Femur (tissue), 1 donor: ENCODE measurements around the gene RIC1.
"Not testable (repeated sequence)": the region's sequence is repeated elsewhere in the genome, so short reads cannot be mapped to it uniquely, and the experiment has no call there.

ENCODE experiments used
- DNase-seq: peaks from one replicate; pipeline ENCODE4 v3.0.0-alpha.2; 2017

RIC1 gene

GRCh38 chr9:5790923-5791322, 162.0 kb downstream of the RIC1 start:
- DNase-seq = no peak

DNA sequence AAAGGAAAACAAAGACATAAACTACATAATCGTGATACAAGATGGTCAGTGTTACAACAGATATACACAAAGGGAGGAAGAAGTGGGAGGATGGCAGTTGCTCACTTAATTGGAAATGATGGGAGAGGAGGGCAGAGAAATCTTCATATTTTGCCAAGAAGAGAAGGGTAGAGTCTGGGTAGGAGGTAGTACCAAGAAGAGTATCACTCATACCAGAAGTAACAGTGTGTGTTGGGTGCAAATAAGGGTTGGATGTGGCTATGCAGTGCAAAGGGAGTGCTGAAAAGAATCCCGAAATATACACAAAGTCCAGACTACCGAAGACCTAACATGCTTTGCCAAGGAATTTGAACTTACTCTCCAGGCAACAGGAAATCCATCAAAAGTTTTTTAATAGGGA, 163.0 kb downstream of the RIC1 start:
- DNase-seq = no peak

GRCh38 chr9:5793812-5794211, 164.9 kb downstream of the RIC1 start:
- no peak for DNase-seq

GRCh38 chr9:5796298-5796697, 167.4 kb downstream of the RIC1 start:
- no peak for DNase-seq

DNA sequence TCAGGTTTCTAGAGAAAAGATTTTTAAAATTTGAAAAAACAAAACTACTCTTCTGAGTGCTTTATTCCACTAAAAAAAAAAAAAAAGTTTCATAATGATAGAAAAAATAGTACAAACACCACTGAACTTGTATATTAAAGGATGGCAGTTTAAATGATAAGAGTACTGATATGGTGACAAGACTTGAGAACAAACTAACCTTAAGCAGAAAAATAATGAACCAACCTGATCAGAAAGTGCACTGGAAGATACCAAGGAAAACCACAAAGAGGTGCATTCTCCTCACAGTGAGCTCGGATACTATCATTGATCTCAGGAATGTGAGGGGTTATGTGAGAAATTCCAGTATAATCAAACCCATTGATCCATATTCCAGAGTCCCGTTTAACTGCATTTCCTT, 169.7 kb downstream of the RIC1 start:
- DNase-seq = no peak

GRCh38 chr9:5799314-5799713, 170.4 kb downstream of the RIC1 start:
- DNase-seq = no peak

GRCh38 chr9:5800378-5800777, 171.5 kb downstream of the RIC1 start:
- not testable (repeated sequence) for DNase-seq

GRCh38 chr9:5800969-5801738, 172.2 kb downstream of the RIC1 start:
- DNase-seq = no peak

GRCh38 chr9:5801739-5802113, 172.8 kb downstream of the RIC1 start:
- no peak for DNase-seq

DNA sequence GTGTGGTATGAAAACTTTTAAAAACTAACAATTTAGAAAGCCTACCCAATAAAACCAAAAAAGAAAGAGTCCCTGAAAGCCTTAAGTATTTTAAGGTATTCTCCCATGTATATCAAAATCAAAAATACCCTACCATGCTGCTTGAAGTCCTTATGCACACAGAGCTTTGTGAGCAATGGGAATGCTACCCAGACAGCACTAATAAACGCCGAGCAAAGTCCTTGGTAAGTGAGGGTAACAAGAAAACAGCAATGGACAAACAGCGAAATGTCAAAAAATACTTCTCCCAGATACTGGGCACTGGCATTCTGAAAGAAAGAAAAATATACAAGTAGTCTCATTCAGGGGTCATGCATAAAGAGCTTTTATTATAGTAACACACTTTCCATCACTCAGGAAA, 176.6 kb downstream of the RIC1 start:
- no peak for DNase-seq

DNA sequence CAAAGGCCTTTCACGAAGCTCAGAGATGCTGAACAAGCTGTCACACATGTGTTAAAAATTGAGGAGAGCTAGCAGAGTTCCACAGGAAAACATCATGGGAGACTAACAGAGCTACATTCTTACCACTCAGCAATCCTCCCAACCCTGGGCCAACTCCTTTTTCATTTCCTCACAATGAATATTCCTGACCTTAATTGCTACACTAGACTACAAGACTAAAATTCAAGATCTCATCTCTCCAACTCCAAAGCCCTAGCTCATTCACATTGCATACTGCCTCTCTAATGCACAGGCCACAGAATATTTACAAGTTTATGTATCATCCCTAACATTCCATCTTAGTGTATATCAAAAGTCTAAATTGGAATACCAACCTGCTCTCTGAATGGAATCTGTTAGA, 182.8 kb downstream of the RIC1 start:
- DNase-seq = no peak

GRCh38 chr9:5813824-5814223, 184.9 kb downstream of the RIC1 start:
- no peak for DNase-seq

DNA sequence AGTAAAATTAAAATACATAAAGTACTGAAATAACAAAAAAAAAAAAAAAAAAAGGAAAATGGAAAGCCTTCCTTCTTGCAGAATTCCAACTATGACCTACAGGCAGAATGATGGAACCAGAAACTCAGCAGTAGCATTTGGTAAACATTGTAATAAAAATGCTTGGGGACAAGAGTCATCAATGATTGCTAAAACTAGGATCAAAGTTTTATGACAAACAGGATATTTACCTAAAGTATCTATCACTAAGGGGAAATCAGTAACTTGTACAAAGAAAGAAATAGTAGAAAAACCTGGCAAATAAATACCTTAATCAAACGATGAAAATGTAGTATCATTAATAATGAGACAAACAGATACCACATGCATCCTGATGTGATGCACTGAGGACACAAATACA, 186.6 kb downstream of the RIC1 start:
- DNase-seq = no peak

- DNase-seq = no peak
These were observed 189.0 kb downstream of the RIC1 start for GRCh38 chr9:5817862-5818261.

- DNase-seq = no peak
These were observed 189.7 kb downstream of the RIC1 start for GRCh38 chr9:5818424-5819142.

DNA sequence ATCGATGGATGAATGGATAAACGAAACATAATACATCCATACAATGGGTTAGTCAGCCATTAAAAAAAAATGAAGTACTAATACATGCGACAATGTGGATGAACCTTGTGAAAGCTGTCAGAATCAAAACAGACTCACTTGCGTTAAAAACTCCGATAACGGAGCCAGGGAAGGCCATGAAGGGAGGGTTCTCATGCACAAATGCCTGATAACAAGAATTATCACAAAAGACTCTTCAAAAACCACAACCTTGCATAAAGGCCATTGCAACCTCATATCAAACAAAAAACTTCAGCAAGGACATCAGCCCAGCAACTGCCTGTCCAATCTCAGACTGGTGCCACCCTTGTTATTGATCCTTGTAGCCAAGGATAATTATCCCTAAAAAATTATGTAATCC, 190.3 kb downstream of the RIC1 start:
- no peak for DNase-seq

- DNase-seq = no peak
These were observed 191.5 kb downstream of the RIC1 start for GRCh38 chr9:5820425-5820824.

DNA sequence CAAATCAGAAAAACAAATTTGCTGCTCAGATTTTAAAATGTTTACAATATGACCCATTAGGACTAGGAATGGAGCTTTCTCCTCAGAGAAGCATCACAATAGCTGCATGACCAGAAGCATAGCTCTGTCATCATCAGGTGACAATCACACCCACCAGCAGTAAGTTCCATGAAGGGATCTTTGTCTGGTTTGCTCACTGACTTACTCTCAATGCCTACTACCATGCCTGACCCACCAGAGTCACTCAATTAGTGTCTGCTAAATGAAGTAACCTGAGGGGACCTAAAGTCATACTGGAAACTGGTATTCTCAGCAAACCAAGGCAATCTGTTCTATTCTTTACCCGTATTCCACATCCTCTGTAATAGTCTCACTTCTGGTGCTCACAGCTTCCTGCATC, 196.3 kb downstream of the RIC1 start:
- DNase-seq = no peak
